ENCODE measurements around the gene AMBRA1.

DNA sequence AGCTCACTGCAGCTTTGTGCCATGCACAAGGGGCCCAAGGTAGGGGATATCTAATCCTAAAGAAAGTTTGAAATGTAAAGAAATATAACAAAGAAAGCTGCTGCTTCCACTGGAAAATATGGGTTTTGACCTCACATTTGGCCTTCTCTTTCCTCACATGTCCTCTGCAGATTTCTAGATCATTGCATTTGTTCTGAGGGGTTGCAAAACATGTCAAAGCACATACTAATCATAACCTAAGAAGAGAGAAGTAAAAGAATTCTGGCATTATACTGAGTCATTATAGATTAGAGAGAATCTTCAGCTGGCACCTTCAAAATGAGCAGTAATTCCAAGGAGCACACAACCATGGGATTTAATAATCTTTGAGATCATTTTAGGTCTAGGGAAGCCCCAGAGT lies 109.7 kb downstream of the AMBRA1 start:
- TF ChIP-seq POLR2AphosphoS5 (IDR thresholded peaks at IDR 0.05): no peak
- TF ChIP-seq POLR2A (IDR thresholded peaks at IDR 0.05): no peak
- TF ChIP-seq, protein P1, sequence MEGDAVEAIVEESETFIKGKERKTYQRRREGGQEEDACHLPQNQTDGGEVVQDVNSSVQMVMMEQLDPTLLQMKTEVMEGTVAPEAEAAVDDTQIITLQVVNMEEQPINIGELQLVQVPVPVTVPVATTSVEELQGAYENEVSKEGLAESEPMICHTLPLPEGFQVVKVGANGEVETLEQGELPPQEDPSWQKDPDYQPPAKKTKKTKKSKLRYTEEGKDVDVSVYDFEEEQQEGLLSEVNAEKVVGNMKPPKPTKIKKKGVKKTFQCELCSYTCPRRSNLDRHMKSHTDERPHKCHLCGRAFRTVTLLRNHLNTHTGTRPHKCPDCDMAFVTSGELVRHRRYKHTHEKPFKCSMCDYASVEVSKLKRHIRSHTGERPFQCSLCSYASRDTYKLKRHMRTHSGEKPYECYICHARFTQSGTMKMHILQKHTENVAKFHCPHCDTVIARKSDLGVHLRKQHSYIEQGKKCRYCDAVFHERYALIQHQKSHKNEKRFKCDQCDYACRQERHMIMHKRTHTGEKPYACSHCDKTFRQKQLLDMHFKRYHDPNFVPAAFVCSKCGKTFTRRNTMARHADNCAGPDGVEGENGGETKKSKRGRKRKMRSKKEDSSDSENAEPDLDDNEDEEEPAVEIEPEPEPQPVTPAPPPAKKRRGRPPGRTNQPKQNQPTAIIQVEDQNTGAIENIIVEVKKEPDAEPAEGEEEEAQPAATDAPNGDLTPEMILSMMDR (IDR thresholded peaks at IDR 0.05): no peak
